ENCODE measurements around the gene NR1I2. TPM values are rescaled to one million over a fixed set of nuclear protein-coding genes. Genes with fewer than 3 reads are reported as not detected.

Gene NR1I2
- total RNA-seq, 1 experiment from 2014 or later: 0.07 TPM

DNA sequence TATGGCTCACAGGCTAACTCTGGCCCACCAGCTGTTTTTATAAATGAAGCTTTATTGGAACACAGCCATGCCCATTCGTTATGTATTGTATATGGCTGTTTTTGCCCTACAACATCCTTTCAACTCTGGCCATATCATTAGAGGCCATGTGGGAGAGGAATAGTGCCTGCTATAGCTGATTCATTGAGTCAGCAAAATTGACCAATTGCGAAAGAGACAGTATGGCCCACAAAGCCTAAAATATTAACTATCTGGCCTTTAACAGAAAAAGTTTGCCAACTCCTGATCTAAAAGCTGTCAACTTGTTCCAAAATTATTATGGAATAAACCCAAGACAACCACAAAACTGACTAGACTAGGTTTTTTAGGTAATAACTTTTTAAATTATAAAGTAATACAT lies 1.4 kb downstream of the NR1I2 start:
- Histone ChIP-seq H4K20me1 (ENCODE audit: insufficient read depth) (no peaks in the 10 kb centered on the region), H2AFZ (ENCODE audit: low read depth, low read length, poor library complexity, severe bottlenecking) (no peak overlapping the region), H3K79me2 (ENCODE audit: insufficient read depth, low read length) (no peaks in the 10 kb centered on the region), H3K4me1 (ENCODE audit: control insufficient read depth in 1 of 2, insufficient read depth in 2 of 2, low read length in 2 of 2) (no peaks in the 10 kb centered on the region), H3K4me2 (ENCODE audit: low read length) (no peak overlapping the region), H3K27ac (ENCODE audit: low read depth, low read length) (no peak overlapping the region), H3K36me3 (ENCODE audit: control insufficient read depth in 1 of 2, insufficient read depth in 2 of 2, low read length in 2 of 2) (no peaks in the 10 kb centered on the region), H3K9me3 (ENCODE audit: control insufficient read depth in 1 of 2, insufficient read depth in 1 of 2, low read depth in 1 of 2, low read length in 2 of 2) (no peaks in the 10 kb centered on the region), H3K4me3 (replicated peaks in 1 of 2; ENCODE audit: low read depth in 1 of 2, low read length in 2 of 2) (no peak overlapping the region), H3K9ac (ENCODE audit: low read length) (no peak overlapping the region), H3K9me2 (ENCODE audit: insufficient read depth) (no peaks in the 10 kb centered on the region), H3K27me3 (ENCODE audit: insufficient read depth, low read length) (no peaks in the 10 kb centered on the region)
- intact Hi-C loops (cut with micrococcal nuclease): no loop called here
- DNase-seq (ENCODE audit: low read depth, low spot score) (no peak), ATAC-seq (no peak)
- no peak for TF ChIP-seq RAD21 (IDR thresholded peaks at IDR 0.05; ENCODE audit: low read depth)
- no peak for TF ChIP-seq CEBPB (IDR thresholded peaks at IDR 0.05; ENCODE audit: low read depth)
- TF ChIP-seq, protein P1, sequence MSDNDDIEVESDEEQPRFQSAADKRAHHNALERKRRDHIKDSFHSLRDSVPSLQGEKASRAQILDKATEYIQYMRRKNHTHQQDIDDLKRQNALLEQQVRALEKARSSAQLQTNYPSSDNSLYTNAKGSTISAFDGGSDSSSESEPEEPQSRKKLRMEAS (IDR thresholded peaks at IDR 0.05): no peak
- no peak for TF ChIP-seq TCF7L2 (IDR thresholded peaks at IDR 0.05; ENCODE audit: borderline replicate concordance, extremely low read depth, insufficient read depth, insufficient read length)
- TF ChIP-seq, protein P2, sequence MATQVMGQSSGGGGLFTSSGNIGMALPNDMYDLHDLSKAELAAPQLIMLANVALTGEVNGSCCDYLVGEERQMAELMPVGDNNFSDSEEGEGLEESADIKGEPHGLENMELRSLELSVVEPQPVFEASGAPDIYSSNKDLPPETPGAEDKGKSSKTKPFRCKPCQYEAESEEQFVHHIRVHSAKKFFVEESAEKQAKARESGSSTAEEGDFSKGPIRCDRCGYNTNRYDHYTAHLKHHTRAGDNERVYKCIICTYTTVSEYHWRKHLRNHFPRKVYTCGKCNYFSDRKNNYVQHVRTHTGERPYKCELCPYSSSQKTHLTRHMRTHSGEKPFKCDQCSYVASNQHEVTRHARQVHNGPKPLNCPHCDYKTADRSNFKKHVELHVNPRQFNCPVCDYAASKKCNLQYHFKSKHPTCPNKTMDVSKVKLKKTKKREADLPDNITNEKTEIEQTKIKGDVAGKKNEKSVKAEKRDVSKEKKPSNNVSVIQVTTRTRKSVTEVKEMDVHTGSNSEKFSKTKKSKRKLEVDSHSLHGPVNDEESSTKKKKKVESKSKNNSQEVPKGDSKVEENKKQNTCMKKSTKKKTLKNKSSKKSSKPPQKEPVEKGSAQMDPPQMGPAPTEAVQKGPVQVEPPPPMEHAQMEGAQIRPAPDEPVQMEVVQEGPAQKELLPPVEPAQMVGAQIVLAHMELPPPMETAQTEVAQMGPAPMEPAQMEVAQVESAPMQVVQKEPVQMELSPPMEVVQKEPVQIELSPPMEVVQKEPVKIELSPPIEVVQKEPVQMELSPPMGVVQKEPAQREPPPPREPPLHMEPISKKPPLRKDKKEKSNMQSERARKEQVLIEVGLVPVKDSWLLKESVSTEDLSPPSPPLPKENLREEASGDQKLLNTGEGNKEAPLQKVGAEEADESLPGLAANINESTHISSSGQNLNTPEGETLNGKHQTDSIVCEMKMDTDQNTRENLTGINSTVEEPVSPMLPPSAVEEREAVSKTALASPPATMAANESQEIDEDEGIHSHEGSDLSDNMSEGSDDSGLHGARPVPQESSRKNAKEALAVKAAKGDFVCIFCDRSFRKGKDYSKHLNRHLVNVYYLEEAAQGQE (IDR thresholded peaks at IDR 0.05; ENCODE audit: low read depth): no peak
- TF ChIP-seq, protein P3, sequence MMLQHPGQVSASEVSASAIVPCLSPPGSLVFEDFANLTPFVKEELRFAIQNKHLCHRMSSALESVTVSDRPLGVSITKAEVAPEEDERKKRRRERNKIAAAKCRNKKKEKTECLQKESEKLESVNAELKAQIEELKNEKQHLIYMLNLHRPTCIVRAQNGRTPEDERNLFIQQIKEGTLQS (IDR thresholded peaks at IDR 0.05): no peak
- no peak for TF ChIP-seq FOSL1 (IDR thresholded peaks at IDR 0.05; ENCODE audit: low read depth)
- TF ChIP-seq EZH2 (IDR thresholded peaks at IDR 0.05): no peak
- TF ChIP-seq SIN3A (IDR thresholded peaks at IDR 0.05; ENCODE audit: low read depth): no peak
- TF ChIP-seq, protein P4, sequence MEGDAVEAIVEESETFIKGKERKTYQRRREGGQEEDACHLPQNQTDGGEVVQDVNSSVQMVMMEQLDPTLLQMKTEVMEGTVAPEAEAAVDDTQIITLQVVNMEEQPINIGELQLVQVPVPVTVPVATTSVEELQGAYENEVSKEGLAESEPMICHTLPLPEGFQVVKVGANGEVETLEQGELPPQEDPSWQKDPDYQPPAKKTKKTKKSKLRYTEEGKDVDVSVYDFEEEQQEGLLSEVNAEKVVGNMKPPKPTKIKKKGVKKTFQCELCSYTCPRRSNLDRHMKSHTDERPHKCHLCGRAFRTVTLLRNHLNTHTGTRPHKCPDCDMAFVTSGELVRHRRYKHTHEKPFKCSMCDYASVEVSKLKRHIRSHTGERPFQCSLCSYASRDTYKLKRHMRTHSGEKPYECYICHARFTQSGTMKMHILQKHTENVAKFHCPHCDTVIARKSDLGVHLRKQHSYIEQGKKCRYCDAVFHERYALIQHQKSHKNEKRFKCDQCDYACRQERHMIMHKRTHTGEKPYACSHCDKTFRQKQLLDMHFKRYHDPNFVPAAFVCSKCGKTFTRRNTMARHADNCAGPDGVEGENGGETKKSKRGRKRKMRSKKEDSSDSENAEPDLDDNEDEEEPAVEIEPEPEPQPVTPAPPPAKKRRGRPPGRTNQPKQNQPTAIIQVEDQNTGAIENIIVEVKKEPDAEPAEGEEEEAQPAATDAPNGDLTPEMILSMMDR (IDR thresholded peaks at IDR 0.05 in 2 of 3, conservative IDR thresholded peaks at IDR 0.05 in 1 of 3; ENCODE audit: borderline replicate concordance in 1 of 3, insufficient read depth in 1 of 3, low read depth in 2 of 3, low read length in 2 of 3): no peak
- no peak for TF ChIP-seq POLR2A (IDR thresholded peaks at IDR 0.05; ENCODE audit: borderline replicate concordance, extremely low read depth, insufficient read depth, insufficient read length)
- TF ChIP-seq SP1 (IDR thresholded peaks at IDR 0.05; ENCODE audit: low read depth): no peak
- no peak for TF ChIP-seq CBX3 (IDR thresholded peaks at IDR 0.05; ENCODE audit: low read depth)
- TF ChIP-seq EZH2phosphoT487 (IDR thresholded peaks at IDR 0.05; ENCODE audit: borderline replicate concordance): no peak
- no peak for TF ChIP-seq ZNF274 (IDR thresholded peaks at IDR 0.05; ENCODE audit: low read depth, low read length)
- TF ChIP-seq ELF1 (IDR thresholded peaks at IDR 0.05; ENCODE audit: borderline replicate concordance, low read depth): no peak
- ChIA-PET RAD21 (ENCODE audit: low non-redundant PET in 1 of 2, low total read pairs in 2 of 2, uncharacterized antibody in 2 of 2, unreplicated experiment in 2 of 2) (no interaction called here), POLR2A (no interaction called here), CTCF (no interaction called here)
- BruUV-seq (replicated peaks): no TSS peak

Measured in HCT116 (cell line).